ENCODE results near the gene NPC1.
"Not testable (repeated sequence)": the region's sequence is repeated elsewhere in the genome, so short reads cannot be mapped to it uniquely, and the experiment has no call there.

Gene NPC1

DNA sequence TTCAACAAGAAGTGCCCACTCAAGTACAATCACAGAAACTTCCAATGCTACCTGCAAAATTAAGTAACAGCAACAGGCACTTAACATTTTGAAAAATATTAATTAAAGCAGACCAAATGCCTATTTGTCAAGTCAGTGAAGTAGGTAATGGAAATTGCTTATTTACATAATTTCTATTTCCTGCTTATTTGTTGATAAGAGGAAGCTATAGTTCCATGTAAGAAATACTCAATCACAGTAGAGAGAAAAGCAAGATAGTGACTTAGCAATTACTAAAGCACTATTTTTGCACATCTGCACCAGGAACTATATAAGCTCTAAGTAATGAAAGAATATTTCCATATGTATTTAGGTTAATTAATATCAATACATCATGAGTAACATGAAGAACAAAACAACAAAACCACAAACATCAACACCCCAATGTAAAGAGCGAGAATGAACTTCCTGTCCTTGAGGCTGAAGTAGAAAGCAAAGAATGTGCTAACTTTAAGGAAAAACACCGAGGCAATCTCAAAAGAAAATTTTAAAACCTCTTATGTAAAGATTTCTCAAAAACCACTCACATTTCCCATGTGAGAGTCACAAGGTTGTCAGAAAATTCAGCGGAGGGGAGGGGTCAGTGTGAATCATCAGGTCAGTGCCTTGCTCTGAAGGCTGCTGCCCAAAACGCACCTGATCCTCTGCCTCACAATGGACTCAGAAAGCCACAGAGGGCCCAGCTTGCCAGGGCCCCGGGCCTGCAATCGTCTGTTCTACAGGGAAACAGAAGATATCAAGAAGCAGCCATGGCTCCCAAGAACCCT is 12.5 kb downstream of the NPC1 start:
- no peak for DNase-seq

DNA sequence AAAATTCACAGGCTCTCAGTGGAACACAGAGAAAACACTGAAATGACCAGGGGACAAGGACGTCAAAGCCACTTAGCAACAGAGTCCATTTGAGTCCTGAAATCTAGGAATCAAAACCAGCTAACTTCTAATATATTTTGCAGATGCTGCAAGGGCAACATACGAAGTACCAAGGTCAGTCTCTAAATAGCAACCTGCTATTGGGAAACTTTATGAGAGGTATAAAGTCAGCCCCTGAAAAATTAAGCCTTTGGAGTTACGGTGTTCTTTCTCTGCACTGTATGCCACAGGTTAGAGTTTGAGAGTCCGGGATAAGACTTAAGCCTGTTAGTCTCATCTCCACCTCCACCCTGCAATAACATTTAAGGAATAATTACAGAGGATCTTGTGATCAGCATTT is 13.3 kb downstream of the NPC1 start:
- no peak for DNase-seq

DNA sequence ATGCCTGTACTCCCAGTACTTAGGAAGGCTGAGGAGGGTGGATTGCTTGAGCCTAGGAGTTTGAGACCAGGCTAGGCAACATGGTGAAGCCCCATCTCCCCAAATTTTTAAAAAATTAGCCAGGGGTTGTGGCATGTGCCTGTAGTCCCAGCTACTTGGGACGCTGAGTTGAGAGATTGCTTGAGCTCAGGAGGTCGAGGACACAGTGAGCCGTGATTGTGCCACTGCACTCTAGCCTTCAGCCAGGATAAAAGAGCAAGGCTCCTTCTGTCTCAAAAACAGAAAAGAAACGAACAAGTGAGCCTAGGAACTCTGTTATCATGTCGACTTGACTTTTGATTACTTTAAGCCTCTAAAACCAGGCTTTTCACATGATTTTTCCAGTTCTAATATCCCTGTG is 13.7 kb downstream of the NPC1 start:
- no peak for DNase-seq

DNA sequence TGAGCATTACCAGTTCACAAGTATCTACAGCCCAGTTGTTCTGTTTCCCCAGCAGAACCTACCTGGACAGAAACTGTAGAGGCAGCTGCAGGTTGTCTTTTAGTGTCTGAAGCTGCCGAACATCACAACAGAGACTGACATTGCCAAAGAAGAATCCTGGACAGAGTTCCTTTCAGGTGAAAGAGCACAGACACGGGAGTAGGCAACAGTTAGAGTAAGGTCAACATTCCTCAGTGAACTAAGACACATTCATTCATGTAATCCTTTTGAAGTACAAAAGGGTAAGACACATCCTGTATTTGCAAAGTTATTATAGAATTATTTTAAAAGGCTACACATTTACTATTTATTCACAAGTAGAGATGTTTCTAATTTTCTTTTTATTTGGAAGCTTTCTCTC is 14.3 kb downstream of the NPC1 start:
- DNase-seq, result no peak

DNA sequence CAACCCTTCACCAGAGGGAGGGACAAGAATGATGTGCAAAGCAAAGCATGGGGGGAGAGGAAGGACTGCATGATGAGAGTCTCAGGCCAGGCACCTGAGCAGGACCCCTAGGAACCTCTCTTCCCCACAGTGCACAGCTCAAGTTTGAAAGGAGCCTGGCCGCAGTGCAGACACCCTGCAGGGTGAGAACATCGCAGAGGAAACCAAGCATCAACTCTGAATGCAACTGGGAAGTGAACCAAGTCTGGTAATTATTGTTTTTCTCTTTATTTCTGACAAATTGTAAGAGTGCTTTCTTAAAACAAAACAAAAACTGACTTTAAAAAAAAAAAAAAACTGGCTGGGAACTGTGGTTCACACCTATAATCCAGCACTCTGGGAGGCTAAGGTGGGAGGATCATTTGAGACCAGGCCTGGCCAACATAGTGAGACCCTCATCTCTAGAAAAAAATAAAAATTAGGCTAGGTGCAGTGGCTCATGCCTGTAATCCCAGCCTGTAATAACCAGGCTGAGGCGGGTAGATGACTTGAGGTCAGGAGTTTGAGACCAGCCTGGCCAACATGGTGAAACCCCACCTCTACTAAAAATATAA is 15.3 kb downstream of the NPC1 start:
- no peak for DNase-seq

DNA sequence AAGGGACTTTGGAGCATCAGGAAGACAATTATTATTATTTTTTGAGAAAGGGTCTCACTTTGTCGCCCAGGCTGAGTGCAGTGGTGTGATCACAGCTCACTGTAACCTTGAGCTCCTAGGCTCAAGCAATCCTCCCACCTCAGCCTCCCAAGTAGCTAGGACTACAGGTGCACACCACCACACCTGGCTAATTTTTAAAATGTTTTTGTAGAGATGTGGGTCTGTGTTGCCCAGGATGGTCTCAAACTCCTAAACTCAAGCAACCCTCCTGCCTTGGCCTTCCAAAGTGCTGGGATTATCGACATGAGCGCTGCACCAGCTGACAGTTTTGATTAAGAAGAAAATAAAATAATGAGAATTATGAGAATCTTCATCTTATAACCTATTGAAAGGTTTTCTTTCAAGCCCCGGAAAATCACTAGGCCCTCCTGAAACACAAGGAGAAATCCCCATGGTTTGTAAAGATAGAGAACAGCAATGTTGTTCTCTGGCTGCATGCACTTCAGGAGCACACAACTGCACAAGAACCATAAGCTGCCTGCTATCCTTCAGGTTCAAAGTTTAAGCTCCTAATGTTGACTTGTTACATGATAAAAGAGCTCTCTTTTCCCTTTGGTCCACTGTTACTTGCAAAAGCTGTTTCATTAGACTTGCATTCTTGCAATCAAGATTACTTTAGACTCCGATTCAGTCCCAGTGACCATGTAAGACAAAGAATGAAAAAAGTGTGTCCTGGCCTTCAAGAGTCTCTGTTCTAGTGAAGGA is 16.8 kb downstream of the NPC1 start:
- DNase-seq, result no peak

DNA sequence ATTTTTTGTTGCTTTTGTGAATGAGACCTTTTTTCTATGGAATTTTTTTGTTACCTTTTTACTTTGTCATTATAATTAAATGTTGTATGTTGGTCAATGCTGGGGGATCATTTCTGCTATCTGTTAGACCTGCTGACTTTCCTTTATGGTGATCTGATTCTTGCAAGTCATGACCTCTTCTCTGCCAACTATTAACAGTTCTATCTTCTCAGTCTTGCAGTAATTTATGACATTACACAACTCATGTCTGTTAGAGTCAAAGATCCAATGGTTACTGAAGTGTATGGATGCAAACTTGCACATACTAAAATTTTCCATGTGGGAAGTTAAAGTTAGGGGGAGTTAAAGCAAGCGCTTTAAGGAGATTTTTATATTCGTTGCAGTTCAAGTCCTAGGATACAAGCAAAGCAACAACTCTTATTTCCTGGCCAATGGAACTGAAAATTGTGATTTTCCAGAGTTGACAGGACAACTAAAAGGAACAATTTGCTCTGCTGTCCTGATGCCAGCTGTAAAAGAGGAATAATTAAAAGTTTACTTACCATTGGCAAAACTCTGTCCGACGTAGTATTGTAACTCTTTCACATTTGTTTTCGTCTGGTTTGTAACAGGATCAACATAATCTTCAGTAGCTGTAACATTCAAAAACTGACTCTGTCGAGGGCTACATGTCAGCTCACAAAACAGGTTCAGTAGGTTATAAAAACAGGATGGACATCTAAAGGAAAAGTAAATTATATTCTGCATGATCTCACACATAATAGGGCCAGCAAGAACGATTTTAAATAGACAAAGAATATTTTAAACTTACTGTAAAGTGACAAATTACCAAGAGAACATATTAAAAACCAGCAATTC is 17.8 kb downstream of the NPC1 start:
- DNase-seq, result no peak

DNA sequence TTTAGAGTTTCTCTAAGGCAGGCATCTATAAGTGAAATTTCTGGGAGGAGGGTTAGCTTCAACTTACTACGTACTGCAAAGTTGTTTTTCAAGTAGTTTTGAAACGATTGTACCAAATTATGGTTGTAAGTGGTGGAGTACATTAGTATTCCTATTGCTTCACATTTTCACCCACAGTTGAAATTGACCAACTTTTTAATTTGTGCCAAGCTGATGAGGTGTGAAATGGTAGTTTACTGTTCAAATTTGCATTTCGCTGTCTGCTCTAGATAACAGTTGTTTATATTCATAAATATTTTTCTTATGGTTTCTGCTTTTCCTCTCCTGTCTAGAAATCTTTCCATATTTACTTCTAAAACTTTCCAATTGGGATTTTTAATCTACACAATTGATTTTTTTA is 18.6 kb downstream of the NPC1 start:
- DNase-seq, result no peak

DNA sequence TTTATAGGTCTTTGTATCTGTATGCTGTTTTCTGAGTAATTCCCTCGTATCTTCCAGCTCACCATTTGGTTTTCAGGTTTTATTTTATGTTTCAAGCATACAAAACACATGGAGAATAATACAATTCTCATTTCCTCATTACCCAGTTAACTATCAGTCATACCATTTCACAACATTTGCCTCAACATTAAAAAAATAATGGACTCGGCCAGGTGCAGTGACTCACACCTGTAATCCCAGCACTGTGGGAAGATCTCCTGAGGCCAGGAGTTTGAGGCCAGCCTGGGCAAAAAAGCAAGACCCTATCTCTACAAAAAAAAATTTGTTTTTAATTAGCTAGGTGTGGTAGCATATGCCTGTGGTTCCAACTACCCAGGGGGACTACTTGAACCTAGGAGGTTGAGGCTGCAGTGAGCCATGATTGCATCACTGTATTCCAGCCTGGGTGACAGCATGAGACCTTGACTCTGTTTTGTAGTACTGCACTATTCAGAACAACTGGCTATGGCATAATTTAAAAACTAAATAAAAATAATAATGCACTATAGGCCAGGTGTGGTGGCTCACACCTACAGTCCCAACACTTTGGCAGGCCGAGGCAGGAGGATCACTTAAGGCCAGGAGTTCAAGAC is 20.3 kb downstream of the NPC1 start:
- DNase-seq, result no peak

DNA sequence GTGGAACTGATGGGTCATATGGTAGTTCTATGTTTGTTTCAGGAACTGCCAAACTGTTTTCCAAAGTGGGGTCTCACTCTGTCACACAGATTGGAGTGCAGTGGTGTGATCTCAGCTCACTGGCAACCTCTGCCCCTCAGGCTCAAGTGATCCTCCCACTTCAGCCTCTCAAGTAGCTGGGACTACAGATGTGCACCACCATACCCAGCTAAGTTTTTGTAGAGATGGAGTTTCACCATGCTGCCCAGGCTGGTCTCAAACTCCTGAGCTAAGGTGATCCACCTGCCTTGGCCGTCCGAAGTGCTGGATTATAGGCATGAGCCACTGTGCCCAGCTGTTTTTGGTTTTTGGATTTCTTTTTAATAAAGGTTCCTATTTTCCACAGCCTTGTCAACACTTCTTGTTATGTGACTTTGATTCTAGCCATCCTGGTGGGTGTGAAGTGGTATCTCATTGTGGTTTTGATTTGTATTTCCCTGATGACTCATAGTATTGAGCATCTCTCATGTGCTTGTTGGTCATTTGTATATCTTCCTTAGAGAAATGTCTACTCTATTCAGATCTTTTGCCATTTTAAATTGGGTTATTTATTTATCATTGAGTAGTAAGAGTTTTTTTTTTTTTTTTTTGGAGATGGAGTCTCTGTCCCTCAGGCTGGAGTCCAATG is 22.8 kb downstream of the NPC1 start:
- DNase-seq, result no peak

DNA sequence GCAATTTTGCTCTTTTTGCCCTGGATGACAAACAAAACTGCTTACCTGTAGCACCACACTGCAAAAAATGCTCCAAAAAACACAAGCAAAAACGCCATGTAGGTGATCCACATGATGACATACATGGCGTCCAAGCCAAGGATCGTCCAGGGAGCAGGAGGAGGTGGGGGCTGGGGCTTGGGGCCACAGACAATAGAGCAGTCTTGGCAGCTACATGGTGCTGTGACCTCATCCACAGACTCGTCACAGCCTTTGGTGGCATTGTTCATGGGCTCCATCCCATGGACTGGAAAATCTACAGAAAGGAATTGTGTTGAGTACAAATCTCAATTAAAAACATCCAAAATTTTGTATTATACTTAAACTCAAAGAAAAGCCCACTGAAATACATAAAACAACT is 26.1 kb downstream of the NPC1 start:
- DNase-seq, result no peak

DNA sequence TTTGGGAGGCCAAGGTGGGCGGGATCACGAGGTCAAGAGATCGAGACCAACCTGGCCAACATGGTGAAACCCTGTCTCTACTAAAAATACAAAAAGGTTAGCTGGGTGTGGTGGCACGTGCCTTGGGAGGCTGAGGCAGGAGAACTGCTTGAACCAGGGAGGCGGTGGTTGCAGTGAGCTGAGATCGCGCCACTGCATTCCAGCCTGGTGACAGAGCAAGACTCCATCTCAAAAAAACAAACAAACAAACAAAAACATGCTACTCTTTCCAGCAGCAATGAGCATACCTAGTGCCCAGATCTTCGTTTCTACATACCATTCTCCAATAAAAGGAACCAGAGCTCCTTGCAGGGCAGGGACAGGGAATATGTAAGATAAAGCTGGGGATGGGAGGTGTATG is 28.8 kb downstream of the NPC1 start:
- DNase-seq, result not testable (repeated sequence)

DNA sequence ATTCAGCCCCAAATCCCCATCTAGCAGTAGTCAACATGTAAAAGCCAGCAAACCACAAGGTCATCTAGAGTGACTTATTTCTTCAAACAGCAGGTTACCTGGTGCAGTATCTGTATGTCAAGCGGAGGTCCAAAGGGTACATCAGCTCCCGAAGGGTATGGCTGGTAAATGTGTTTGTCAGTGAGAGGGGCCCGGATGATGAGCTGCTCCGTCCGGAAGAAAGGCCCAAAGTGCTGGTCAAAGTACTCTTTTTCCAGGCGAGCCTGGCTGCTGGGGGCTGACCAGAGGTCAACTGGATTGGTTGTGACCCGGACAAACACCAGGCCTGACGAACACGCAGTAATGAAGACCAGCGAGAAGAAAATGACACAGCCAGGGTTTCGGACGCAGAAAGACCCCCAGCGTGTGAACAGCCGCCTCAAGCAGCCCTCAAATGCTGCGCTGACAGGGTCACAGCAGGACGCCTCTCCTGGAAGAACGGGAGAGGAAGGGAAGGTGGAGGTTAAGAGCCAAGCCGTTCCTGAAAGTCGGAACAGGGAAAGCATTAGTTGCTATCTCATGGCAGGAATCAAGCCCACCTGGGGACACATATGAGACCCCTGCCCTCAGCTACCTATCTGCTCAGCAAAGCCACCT is 30.0 kb downstream of the NPC1 start:
- no peak for DNase-seq

DNA sequence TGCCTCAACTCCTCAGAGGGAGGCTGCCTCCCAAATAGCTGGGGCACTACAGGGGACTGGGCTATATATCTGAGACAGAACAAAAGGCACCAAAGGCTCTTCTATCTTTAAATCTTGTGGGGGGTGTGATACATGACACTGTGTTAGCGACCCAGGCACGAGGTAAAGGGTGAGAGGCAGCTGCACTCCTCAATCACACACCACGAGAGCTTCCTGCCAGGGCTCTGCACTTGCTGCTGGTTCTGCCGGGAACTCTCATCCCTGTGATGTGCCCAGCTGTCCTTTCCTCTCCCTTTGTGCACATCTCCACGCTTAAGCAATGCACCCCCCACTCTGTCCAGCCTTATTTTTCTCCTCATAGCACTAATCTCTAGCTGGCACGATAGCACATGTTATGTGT is 32.4 kb downstream of the NPC1 start:
- no peak for DNase-seq

DNA sequence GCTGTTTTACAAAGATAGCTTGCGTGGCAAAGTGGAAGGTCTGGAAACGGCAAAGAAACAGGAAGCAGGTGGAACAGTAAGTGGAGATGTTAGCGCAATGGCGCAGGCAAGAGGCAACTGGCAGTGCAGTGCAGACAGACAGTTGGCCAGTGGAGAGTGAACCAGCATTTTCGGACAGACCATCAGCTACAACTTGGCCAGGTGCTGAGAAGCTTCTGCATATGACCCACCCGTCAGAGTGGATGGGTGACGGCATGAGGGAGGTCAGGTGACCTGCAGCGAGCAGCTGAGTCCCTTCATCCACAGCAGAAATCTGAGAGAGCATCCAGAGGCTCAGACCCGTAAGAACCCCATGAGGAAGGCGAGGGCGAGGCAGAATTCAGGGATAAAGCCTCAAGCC is 33.8 kb downstream of the NPC1 start:
- no peak for DNase-seq

DNA sequence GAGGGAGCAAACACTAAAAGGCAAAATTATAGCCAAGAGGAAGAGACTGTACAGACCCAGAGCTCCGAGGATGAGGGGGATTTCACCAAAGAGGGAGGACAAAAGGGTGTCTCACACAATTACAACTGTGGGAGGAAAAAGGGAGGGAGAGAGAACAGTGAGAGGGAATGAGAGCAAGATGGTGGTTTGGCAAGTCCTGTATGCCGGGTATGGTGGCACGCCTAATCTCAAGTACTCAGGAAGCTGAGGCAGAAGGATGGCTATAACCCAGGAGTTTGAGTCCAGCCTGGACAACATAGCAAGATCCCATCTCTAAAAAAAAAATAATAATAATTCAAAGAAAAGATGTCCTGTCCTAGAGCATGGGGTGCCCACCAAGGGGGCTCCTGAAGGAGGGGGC is 34.3 kb downstream of the NPC1 start:
- DNase-seq, result no peak

DNA sequence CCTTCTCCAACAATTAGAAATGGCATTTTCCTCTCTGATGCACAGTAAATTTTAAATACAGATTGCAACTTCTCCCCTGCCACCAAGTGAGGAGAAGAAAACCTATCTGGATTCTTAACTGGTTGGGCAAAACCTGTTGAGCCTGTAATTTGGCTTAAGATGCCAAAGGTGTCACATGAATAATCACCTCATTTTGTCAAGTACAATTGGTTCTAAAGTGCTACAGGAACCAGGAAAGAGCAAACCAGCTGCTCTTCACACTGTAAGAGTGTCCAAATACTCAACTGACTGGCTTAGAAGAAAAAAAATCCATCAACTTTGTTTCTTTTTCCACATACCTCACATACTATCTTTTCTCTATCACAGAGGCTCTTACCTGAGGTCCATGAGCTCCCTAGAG is 35.4 kb downstream of the NPC1 start:
- DNase-seq, result no peak

DNA sequence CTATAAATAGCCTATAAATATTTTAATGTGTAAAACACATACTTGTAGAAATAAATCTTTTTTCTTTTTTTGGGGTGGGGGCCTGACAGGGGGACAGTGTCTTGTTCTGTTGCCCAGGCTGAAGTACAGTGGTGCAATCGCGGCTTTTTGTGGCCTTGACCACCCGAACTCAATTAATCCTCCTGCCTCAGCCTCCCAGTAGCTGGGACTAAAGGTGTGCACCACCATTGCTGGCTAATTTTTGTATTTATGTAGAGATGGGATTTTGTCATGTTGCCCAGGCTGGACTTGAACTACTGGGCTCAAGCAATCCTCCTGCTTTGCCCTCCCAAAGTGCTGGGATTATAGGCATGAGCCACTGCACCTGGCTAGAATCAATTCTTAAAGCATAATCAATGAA is 37.6 kb downstream of the NPC1 start:
- no peak for DNase-seq

DNA sequence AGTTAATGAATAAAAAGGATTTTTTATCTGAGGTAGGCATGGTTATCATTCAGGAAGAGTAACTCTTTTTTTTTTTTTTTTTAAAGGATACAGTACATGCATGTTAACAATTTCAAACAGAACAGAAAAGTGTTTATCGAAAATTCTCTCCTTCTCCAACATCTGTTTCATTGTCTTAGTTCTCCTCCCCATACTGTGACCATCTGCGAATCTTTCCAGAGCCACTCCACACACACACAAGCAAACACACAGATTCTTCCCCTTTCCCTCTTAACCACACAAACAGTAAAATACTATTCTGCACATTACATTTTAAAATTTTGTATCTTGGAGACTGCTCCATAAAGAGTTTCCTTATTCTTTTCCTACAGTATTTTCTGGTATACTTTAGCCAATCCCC is 38.0 kb downstream of the NPC1 start:
- no peak for DNase-seq

DNA sequence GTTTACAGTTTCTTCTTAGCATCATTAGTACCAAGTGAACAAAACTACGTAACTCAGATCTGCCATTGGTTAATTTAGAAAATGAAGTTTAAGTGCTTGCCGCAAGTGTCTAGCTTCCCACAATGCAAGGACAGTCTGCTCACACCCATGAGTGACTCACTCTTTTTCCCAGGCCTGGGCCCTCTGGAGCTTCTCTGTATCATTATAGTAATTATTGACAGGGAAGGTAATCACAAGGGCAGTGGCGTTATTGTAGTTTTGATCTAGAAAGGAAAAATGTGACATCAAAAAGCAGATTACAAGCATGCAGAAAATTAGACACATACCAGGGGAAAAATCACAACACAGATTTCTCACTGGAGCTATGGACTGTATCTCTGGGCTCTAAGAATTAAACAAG is 38.5 kb downstream of the NPC1 start:
- DNase-seq, result no peak

DNA sequence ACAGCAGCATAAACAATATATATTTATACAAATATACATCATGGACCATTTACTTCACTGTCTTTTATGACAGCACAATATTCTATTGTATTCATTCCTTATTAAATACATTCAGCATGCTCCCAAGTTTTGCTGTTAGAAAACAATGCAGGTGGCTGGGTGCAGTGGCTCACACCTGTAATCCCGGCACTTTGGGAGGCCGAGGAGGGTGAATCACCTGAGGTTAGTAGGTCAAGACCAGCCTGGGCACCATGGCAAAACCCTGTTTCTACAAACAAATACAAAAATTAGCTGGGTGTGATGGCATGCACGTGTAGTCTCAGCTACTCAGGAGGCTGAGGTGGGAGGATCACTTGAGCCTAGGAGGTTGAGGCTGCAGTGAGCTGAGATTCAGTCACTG is 39.0 kb downstream of the NPC1 start:
- no peak for DNase-seq

Data from DMS79 (cell line).